HFFc6 (cell line): Measurements from ENCODE around the gene CUL7. TPM values are rescaled to one million over a fixed set of nuclear protein-coding genes. Genes with fewer than 3 reads are reported as not detected.

Experiments used
- DNase-seq: peaks from one replicate; pipeline ENCODE4 v3.0.0-alpha.2; 2018
- H3K27ac Mint-ChIP-seq: 2 replicates; pipeline ENCODE4 v1.8.0; 2020; ENCODE audit warnings: mild to moderate bottlenecking, mixed read lengths
- H3K27me3 Mint-ChIP-seq: 2 replicates; pipeline ENCODE4 v1.8.0; 2021; ENCODE audit warnings: mild to moderate bottlenecking, moderate library complexity, mixed read lengths; ENCODE audit not compliant: insufficient read depth
- H3K36me3 Mint-ChIP-seq: 2 replicates; pipeline ENCODE4 v1.8.0; 2021; ENCODE audit warnings: low read depth, mixed read lengths
- H3K4me1 Mint-ChIP-seq: 2 replicates; pipeline ENCODE4 v1.8.0; 2020; ENCODE audit warnings: low read depth, mixed read lengths
- H3K4me3 Mint-ChIP-seq: 2 replicates; pipeline ENCODE4 v1.8.0; 2020; ENCODE audit warnings: mild to moderate bottlenecking, moderate library complexity, mixed read lengths
- H3K9me3 Mint-ChIP-seq: 2 replicates; pipeline ENCODE4 v1.8.0; 2020; ENCODE audit warnings: mild to moderate bottlenecking, mixed read lengths
- total RNA-seq, 6 experiments: library from RNA; stranded (reverse); fragmentation: NEBNext Ultra II Directional; extraction: Animal tissue kit (Norgen Biotek cat#: 25700); gene quantifications; 2 replicates in 1 of 6; 3 replicates in 5 of 6; pipeline ENCODE4 v1.2.3, GENCODE V29; 2021
- TF ChIP-seq, protein P1 (sequence below): fragments of 200-600 bp; sonication (generic); IDR thresholded peaks from 2 replicates; pipeline ENCODE4 v1.5.0; 2021; ENCODE audit warnings: antibody characterized with exemption, mild to moderate bottlenecking

CUL7 gene
- total RNA-seq, 6 experiments from 2014 or later = 33.7 to 50.3 (median 37.0) TPM

DNA sequence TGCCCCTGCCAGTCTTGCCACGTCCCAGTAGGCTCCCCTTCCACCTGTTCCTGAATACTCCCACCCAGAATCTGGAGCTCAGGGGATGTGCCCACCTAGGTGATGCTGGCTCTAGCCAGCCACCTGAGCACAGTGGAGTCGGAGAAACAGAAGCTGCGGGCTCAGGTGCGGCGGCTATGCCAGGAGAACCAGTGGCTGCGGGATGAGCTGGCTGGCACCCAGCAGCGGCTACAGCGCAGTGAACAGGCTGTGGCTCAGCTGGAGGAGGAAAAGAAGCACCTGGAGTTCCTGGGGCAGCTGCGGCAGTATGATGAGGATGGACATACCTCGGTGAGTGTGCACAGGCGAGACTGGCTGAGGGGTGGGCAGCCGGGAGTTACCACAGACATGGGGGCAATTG is 9.2 kb upstream of the CUL7 start:
- H3K4me3 Mint-ChIP-seq = no peak overlapping the region
- TF ChIP-seq, protein P1, sequence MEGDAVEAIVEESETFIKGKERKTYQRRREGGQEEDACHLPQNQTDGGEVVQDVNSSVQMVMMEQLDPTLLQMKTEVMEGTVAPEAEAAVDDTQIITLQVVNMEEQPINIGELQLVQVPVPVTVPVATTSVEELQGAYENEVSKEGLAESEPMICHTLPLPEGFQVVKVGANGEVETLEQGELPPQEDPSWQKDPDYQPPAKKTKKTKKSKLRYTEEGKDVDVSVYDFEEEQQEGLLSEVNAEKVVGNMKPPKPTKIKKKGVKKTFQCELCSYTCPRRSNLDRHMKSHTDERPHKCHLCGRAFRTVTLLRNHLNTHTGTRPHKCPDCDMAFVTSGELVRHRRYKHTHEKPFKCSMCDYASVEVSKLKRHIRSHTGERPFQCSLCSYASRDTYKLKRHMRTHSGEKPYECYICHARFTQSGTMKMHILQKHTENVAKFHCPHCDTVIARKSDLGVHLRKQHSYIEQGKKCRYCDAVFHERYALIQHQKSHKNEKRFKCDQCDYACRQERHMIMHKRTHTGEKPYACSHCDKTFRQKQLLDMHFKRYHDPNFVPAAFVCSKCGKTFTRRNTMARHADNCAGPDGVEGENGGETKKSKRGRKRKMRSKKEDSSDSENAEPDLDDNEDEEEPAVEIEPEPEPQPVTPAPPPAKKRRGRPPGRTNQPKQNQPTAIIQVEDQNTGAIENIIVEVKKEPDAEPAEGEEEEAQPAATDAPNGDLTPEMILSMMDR = no peak
- peaks cover 39% of the 10 kb centered on the region for H3K4me1 Mint-ChIP-seq
- H3K27ac Mint-ChIP-seq = no peak overlapping the region
- H3K36me3 Mint-ChIP-seq = peaks cover 8% of the 10 kb centered on the region
- H3K9me3 Mint-ChIP-seq = no peaks in the 10 kb centered on the region
- H3K27me3 Mint-ChIP-seq = peaks cover 2% of the 10 kb centered on the region; the same call in 1 of the 2 replicates
- DNase-seq = no peak

DNA sequence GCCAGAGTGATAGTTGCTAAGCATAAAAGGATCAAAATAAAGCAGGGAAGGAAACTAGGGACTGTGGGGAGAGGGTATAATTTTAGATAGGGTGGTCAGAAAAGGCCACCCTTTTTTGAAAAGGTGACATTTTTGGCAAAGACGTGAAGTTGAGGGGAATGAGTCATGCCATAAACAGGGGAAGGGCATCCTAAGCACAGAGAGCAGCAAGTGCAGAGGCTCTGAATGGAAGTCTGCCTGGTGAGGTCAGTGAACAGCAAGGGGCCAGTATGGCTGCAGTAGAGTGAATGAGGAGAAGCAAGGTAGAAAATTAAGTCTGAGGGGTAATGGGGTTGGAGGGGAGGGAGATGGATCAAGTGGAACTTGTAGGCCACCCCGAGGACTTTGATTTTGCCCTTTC is 8.2 kb upstream of the CUL7 start:
- TF ChIP-seq, protein P1 = no peak
- Mint-ChIP-seq H3K36me3 (peaks cover 12% of the 10 kb centered on the region), H3K9me3 (no peaks in the 10 kb centered on the region), H3K4me1 (peaks cover 41% of the 10 kb centered on the region), H3K4me3 (no peak overlapping the region), H3K27ac (peak overlapping the region; percentile 61), H3K27me3 (peaks cover 2% of the 10 kb centered on the region; the same call in 1 of the 2 replicates)
- DNase-seq = peak; percentile 40

DNA sequence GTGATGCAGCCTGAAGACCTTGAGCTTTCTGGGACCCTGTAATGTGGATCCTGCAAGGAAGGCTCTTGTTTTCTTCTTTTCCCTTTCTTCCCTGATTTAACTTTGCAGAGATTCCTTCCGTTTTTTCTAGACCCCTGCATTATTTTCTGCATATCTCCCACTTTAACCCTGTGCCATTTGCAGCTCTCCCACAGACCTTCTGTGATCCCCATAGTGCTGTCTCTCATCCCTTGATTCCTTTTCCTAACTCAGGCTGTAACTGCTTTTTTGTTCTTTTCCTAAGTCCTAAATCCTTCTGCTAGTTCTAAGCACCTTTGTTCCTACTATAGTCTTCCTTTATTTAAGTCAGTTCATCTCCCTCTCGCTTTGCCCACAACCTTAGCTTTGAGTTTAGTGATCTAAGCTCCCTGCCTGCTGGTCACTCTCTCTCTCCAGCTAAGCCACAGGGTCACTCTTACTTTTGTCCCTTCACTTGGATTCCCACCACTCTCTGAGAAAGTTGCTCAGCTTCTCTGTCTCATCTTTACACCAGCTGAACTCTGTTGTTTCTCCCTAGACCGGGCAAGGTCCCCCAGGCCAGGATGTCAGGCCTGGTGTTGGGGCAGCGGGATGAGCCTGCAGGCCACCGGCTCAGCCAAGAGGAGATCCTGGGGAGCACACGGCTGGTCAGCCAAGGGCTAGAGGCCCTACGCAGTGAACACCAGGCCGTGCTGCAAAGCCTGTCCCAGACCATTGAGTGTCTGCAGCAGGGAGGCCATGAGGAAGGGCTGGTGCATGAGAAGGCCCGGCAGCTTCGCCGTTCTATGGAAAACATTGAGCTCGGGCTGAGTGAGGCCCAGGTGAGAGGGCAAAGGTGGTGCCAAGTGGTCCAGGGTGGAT is 7.3 kb upstream of the CUL7 start:
- Mint-ChIP-seq H3K4me3 (peak overlapping the region; percentile 95), H3K27ac (peak overlapping the region; percentile 96)

DNA sequence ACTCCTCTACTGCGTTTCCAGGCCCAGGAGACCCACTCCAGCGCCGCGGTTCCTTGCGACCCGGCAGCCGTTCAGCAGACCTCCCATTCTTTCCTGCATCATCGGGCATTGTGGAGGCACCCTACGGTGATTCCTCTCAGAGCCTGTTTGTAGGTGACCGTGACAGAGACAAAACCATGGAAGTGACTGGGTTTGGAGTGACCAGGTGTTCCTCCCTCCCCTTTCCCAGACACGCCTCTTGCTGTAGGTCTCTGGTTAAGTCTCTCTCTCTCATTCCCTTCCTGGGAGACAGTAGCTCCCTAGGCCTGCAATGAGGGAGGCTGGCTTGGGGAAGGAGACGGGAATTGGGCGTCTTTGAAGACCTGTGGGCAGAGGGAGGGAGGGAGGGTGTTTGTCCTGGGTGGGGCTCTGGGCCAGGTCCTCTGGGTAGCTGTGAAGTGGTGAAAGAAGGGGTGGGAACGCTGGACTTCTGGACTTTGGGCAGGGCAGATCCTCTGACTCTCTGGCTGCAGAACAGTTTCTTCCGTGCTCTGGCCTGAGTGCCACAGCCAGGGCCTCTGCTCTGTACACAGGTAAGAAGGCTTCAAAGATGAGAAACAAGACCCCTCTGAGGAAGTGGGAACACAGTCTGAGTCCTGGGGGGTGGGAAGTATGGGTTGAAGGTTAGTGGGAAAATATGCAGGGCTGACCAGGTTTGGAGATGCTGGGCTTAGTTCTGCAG is 6.5 kb upstream of the CUL7 start:
- H3K27me3 Mint-ChIP-seq = peaks cover 2% of the 10 kb centered on the region; the same call in 1 of the 2 replicates
- DNase-seq = no peak
- H3K4me1 Mint-ChIP-seq = peaks cover 41% of the 10 kb centered on the region
- TF ChIP-seq, protein P1 = no peak
- peak overlapping the region; percentile 96 for H3K27ac Mint-ChIP-seq
- H3K4me3 Mint-ChIP-seq = peak overlapping the region; percentile 95
- peaks cover 21% of the 10 kb centered on the region for H3K36me3 Mint-ChIP-seq
- H3K9me3 Mint-ChIP-seq = no peaks in the 10 kb centered on the region

More for the DNA sequence above, 7.3 kb upstream of the CUL7 start:
- no peak for DNase-seq
- Mint-ChIP-seq H3K36me3 (peaks cover 14% of the 10 kb centered on the region), H3K4me1 (peaks cover 41% of the 10 kb centered on the region), H3K27me3 (peaks cover 2% of the 10 kb centered on the region; the same call in 1 of the 2 replicates), H3K9me3 (no peaks in the 10 kb centered on the region)
- TF ChIP-seq, protein P1 = no peak

DNA sequence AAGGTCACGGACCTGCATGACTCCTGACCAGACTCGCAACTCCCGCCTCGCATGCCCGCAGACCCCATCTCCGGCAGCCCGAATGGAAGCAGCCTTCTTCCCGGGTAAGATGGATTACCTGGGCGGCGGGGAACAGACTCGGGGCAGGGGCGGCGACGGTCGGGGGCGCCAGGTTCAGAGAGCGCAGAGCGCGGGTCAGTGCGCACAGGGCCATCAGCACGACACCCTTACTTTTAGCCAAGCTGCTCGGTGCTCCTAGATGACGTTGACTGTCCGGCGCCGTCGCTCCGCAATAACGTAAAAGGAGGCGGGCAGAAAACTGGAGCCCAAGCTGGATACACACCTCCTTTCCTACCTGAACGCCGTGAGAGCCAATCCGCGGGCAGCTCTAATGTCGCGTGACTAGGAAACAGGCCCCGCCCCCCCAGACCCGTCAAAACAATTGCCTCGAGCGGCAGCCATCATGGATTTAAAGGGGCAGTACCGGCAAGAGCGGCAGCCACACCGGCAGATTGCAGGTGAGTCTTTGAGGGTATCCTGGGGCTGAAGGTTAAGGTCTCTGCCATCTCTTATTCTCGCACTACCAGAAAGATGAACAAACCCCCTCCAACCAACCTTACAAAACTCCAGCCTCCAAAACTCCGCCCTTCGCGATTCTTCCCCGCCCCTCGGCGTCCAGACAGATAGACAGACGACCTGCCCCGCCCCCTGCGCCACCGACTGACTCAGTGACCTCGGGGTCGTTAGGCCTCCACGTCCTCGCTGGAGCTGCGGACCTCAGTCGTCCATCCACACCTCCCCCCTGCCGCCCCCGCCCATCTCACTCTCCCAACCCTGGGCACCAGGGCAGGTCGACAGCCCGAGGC is 5.8 kb upstream of the CUL7 start, which contains the start of the genes KLC4 and MRPL2:
Gene KLC4, plus strand, starts transcription at position 464 of the 866 bp plus-strand sequence. CDS start 1,705 bp downstream, outside the sequence.
Gene MRPL2, minus strand, starts transcription at position 267 of the 866 bp plus-strand sequence. Its CDS starts 53 bp downstream, at position 214.
- peak within 1 kb of the TSS; percentile 95 for H3K4me3 Mint-ChIP-seq
- TF ChIP-seq, protein P1 = no peak
- peak within 1 kb of the TSS; percentile 96 for H3K27ac Mint-ChIP-seq
- H3K36me3 Mint-ChIP-seq = peaks cover 21% of the 10 kb centered on the region
- H3K4me1 Mint-ChIP-seq = peaks cover 42% of the 10 kb centered on the region
- peaks cover 2% of the 10 kb centered on the region; the same call in 1 of the 2 replicates for H3K27me3 Mint-ChIP-seq
- H3K9me3 Mint-ChIP-seq = no peaks in the 10 kb centered on the region
- DNase-seq = peak; percentile 99
